GM23248 (cell line): ENCODE measurements around the gene FBN1. TPM values are rescaled to one million over a fixed set of nuclear protein-coding genes. Genes with fewer than 3 reads are reported as not detected.

Experiments
- DNase-seq: peaks from one replicate; pipeline ENCODE4 v3.0.0-alpha.2; 2015
- H2AFZ ChIP-seq: fragments of 200-600 bp; sonication (generic); 2 replicates; pipeline ENCODE4 v1.6.1; 2016; ENCODE audit warnings: antibody characterized with exemption
- H3F3A ChIP-seq: fragments of 200-600 bp; sonication (generic); 2 replicates; pipeline ENCODE4 v1.6.1; 2016; ENCODE audit warnings: mild to moderate bottlenecking, antibody characterized with exemption, mixed run types; ENCODE audit not compliant: insufficient read depth
- H3K27ac ChIP-seq: fragments of 200-600 bp; sonication (generic); 2 replicates; pipeline ENCODE4 v1.5.1; 2016; ENCODE audit warnings: mild to moderate bottlenecking
- H3K27me3 ChIP-seq: fragments of 200-600 bp; sonication (generic); replicated peaks from 2 replicates; pipeline ENCODE4 v1.6.1; 2016; ENCODE audit warnings: mild to moderate bottlenecking; ENCODE audit not compliant: insufficient read depth
- H3K36me3 ChIP-seq: fragments of 200-600 bp; sonication (generic); 2 replicates; pipeline ENCODE4 v1.6.1; 2016; ENCODE audit warnings: low read depth, mild to moderate bottlenecking
- H3K4me1 ChIP-seq: fragments of 200-600 bp; sonication (generic); 2 replicates; pipeline ENCODE4 v1.6.1; 2016; ENCODE audit warnings: mild to moderate bottlenecking; ENCODE audit not compliant: insufficient read depth
- H3K4me2 ChIP-seq: fragments of 200-600 bp; sonication (generic); one replicate; pipeline ENCODE4 v1.6.1; 2016; ENCODE audit warnings: mild to moderate bottlenecking; ENCODE audit not compliant: unreplicated experiment
- H3K4me3 ChIP-seq: fragments of 200-600 bp; sonication (generic); 2 replicates; pipeline ENCODE4 v1.5.1; 2016; ENCODE audit warnings: mild to moderate bottlenecking
- H3K79me2 ChIP-seq: fragments of 200-600 bp; sonication (generic); 2 replicates; pipeline ENCODE4 v1.6.1; 2016; ENCODE audit warnings: mild to moderate bottlenecking; ENCODE audit not compliant: insufficient read depth
- H3K9ac ChIP-seq: fragments of 200-600 bp; sonication (generic); 2 replicates; pipeline ENCODE4 v1.6.1; 2016; ENCODE audit warnings: mild to moderate bottlenecking
- H3K9me2 ChIP-seq: fragments of 200-600 bp; sonication (generic); 2 replicates; pipeline ENCODE4 v1.6.1; 2016; ENCODE audit warnings: mixed run types, mild to moderate bottlenecking, moderate library complexity; ENCODE audit not compliant: insufficient read depth
- H3K9me3 ChIP-seq: fragments of 200-600 bp; sonication (generic); one replicate; pipeline ENCODE4 v1.6.1; 2017; ENCODE audit warnings: low read depth
- H4K20me1 ChIP-seq: fragments of 200-600 bp; sonication (generic); 2 replicates; pipeline ENCODE4 v1.6.0; 2016; ENCODE audit not compliant: insufficient read depth
- EZH2 ChIP-seq: fragments of 200-600 bp; sonication (generic); IDR thresholded peaks from 2 replicates; pipeline ENCODE4 v1.6.1; 2018; ENCODE audit warnings: antibody characterized with exemption, mild to moderate bottlenecking; ENCODE audit not compliant: insufficient read depth, poor library complexity, severe bottlenecking
- EZH2phosphoT487 ChIP-seq: fragments of 200-600 bp; sonication (generic); IDR thresholded peaks from 2 replicates; pipeline ENCODE4 v1.6.1; 2018; ENCODE audit warnings: antibody characterized with exemption, moderate library complexity, mild to moderate bottlenecking, low read depth; ENCODE audit not compliant: insufficient read depth
- WGBS, 2 experiments: methylation state at CpG; one replicate each; pipeline ENCODE4 v1.1.6; 2015 to 2017; ENCODE audit warnings: low lambda C conversion rate in 2 of 2, low coverage in 1 of 2; ENCODE audit errors: missing lambda C conversion rate in 2 of 2; 5-methylcytosine and 5-hydroxymethylcytosine counted together
- in situ Hi-C: fragments of 300-500 bp; cut with MboI; formaldehyde crosslinking; loops from 2 replicates; pipeline ENCODE4 v1.15.0; 2020
- polyA plus RNA-seq: library from polyadenylated mRNA; unstranded; fragments of >200 nt; fragmentation: Nextera tagmentation; extraction: Ambion mirVana; gene quantifications from 2 replicates; pipeline ENCODE4 v1.2.1, GENCODE V29; 2016
- total RNA-seq: library from RNA; depleted of rRNA; stranded (reverse); fragments of >200 nt; shearing (Covaris generic); gene quantifications from 2 replicates; pipeline ENCODE4 v1.2.3, GENCODE V29; 2014

The FBN1 gene
- total and polyA plus RNA-seq, 2 experiments from 2014 or later: 374 to 1,478 TPM

DNA sequence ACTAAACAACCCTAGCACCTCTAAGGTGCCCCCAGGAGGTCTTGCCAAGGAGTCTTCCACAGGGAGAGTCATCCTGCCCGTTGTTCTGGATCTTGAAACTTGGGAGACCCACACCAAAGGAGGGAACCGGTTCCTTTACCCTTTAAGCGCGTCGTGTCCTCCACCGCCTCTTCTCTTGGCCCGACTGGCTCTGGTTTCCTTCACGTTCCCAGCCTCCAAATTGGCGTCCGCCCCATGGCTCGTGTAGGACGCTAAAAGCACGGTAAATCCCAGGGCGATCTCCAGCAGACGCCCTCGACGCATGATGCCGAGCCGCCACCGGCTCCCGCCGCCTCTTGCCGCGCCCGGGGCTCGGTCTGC is 1.1 kb downstream of the FBN1 start:
- Histone ChIP-seq H3K36me3 (peaks cover 40% of the 10 kb centered on the region), H3K9me3 (no peaks in the 10 kb centered on the region), H3K79me2 (peaks cover 80% of the 10 kb centered on the region), H3K9ac (peak overlapping the region; percentile 98), H3K4me3 (peak overlapping the region; percentile 82), H2AFZ (no peak overlapping the region), H3K27me3 (no peaks in the 10 kb centered on the region), H3K4me1 (peaks cover 25% of the 10 kb centered on the region), H3F3A (peaks cover 49% of the 10 kb centered on the region), H3K4me2 (peak overlapping the region; percentile 93), H4K20me1 (no peaks in the 10 kb centered on the region), H3K9me2 (no peaks in the 10 kb centered on the region), H3K27ac (peak overlapping the region; percentile 86)
- DNase-seq: peak; percentile 65
- in situ Hi-C loops: loop anchor here (25.0 kb wide), 2 partner anchors 107 to 282 kb away; no protein-coding TSS in a partner anchor
- TF ChIP-seq EZH2: no peak
- no peak for TF ChIP-seq EZH2phosphoT487
- WGBS, 2 experiments: 0 to 1% methylated on average over 10 to 26 of the region's 26 CpGs

DNA sequence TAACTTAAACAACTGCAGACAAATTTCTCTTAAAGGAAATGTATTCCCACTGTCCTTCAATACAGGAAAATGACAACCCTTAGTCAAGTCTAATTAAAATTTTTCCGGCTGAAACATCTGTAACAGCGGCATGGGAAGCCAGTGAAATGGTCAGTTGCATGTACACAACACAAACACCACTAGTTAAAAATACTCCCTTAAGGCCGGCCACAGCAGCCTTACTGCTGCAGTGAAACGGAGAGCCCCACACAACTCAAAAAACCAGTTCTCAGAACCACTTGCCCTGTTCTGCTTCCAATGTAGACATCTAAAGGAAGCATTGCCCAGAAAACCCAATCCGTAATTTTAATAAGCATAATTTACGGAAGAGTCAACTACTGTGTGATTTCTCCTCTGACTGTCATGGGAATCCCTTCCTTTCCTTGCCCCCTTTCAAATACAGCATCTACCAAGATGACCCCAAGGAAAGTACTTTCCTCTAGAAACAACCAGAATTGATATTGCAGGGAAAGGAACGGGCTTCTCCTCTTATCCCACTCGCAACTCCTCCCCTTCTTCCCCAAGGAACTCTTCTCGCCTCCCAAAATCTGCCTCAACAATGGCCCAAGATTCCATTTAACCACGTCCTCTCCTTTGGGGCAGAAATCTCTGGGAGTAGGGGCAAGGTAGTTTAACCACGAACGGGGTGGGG is 1.6 kb downstream of the FBN1 start:
- Histone ChIP-seq H3K27me3 (no peaks in the 10 kb centered on the region), H2AFZ (no peak overlapping the region), H3F3A (peaks cover 54% of the 10 kb centered on the region), H3K4me1 (peaks cover 31% of the 10 kb centered on the region), H3K27ac (peak overlapping the region; percentile 86), H3K79me2 (peaks cover 85% of the 10 kb centered on the region), H3K4me3 (peak overlapping the region; percentile 82), H3K36me3 (peaks cover 44% of the 10 kb centered on the region), H3K9me3 (no peaks in the 10 kb centered on the region), H3K9ac (peak overlapping the region; percentile 98), H4K20me1 (no peaks in the 10 kb centered on the region), H3K4me2 (peak overlapping the region; percentile 93), H3K9me2 (no peaks in the 10 kb centered on the region)
- WGBS, 2 experiments: 1 to 2% methylated on average over 12 of the region's 12 CpGs
- in situ Hi-C loops: loop anchor here (25.0 kb wide), 2 partner anchors 107 to 282 kb away; no protein-coding TSS in a partner anchor
- DNase-seq: peak; percentile 51
- TF ChIP-seq EZH2 (no peak), EZH2phosphoT487 (no peak)

DNA sequence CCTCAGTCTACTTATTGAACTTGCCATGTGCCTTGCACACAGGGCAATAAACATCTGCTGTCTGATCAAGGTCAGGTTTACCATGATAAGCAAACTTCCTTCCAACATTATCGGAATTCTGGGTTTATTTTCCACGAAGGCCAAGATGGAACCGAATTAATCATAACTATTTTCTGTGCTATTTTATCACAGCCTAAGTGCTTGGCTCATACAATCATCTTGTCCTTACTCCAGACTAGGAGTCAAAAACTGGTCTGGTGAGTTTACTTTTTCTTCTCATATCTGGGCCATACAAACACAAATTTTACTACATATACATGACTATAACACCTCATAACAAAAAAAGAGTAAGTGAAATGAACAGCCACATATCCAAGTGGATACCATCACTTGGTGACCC is 2.3 kb downstream of the FBN1 start:
- H4K20me1 ChIP-seq: no peaks in the 10 kb centered on the region
- no peaks in the 10 kb centered on the region for H3K9me3 ChIP-seq
- WGBS, 2 experiments: 0 to 1% methylated on average over 3 of the region's 3 CpGs
- H3K9ac ChIP-seq: peak overlapping the region; percentile 98
- DNase-seq: peak; percentile 56
- H3K9me2 ChIP-seq: no peaks in the 10 kb centered on the region
- peaks cover 38% of the 10 kb centered on the region for H3K4me1 ChIP-seq
- H3K4me3 ChIP-seq: peak overlapping the region; percentile 82
- H3K27me3 ChIP-seq: no peaks in the 10 kb centered on the region
- peaks cover 62% of the 10 kb centered on the region for H3F3A ChIP-seq
- peaks cover 51% of the 10 kb centered on the region for H3K36me3 ChIP-seq
- peak overlapping the region; percentile 93 for H3K4me2 ChIP-seq
- no peak overlapping the region for H2AFZ ChIP-seq
- H3K27ac ChIP-seq: peak overlapping the region; percentile 86
- in situ Hi-C loops: loop anchor here (25.0 kb wide), 2 partner anchors 106 to 281 kb away; no protein-coding TSS in a partner anchor
- H3K79me2 ChIP-seq: peaks cover 92% of the 10 kb centered on the region
- TF ChIP-seq EZH2phosphoT487 (no peak), EZH2 (no peak)

DNA sequence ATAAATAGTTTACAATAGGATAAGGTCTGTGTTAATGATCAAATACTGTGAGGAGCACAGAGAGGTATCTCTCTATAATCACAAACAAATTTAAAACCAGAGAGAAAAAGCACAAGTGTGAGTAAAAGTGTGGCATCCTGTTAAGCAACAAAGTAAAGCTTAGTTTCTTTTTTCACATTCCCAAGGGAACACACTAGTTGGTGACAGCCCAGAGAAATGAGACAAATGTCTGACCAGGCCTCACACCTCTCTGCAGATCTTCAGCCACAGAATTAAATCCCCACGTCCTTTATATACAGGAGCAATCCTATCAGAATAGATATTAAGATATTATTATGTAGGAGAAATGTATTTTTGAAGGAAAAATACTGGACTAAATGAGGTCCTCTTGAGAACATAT is 2.7 kb downstream of the FBN1 start:
- in situ Hi-C loops: loop anchor here (25.0 kb wide), 2 partner anchors 105 to 280 kb away; no protein-coding TSS in a partner anchor
- Histone ChIP-seq H3K79me2 (peaks cover 96% of the 10 kb centered on the region), H3K27ac (peak overlapping the region; percentile 86), H3K9me3 (no peaks in the 10 kb centered on the region), H2AFZ (no peak overlapping the region), H3K9me2 (no peaks in the 10 kb centered on the region), H3K9ac (peak overlapping the region; percentile 98), H3K27me3 (no peaks in the 10 kb centered on the region), H3F3A (peaks cover 66% of the 10 kb centered on the region), H3K4me1 (peaks cover 42% of the 10 kb centered on the region), H3K4me2 (peak overlapping the region; percentile 93), H4K20me1 (no peaks in the 10 kb centered on the region), H3K4me3 (peak overlapping the region; percentile 82), H3K36me3 (peaks cover 54% of the 10 kb centered on the region)
- TF ChIP-seq EZH2phosphoT487 (no peak), EZH2 (no peak)
- peak; percentile 67 for DNase-seq
- 2 to 4% methylated on average over 1 of the region's 1 CpG for WGBS, 2 experiments
